ENCODE results near the gene IFNA6. TPM values are rescaled to one million over a fixed set of nuclear protein-coding genes. Genes with fewer than 3 reads are reported as not detected.

IFNA6 gene
- total RNA-seq, 2 experiments from 2014 or later, result not detected

DNA sequence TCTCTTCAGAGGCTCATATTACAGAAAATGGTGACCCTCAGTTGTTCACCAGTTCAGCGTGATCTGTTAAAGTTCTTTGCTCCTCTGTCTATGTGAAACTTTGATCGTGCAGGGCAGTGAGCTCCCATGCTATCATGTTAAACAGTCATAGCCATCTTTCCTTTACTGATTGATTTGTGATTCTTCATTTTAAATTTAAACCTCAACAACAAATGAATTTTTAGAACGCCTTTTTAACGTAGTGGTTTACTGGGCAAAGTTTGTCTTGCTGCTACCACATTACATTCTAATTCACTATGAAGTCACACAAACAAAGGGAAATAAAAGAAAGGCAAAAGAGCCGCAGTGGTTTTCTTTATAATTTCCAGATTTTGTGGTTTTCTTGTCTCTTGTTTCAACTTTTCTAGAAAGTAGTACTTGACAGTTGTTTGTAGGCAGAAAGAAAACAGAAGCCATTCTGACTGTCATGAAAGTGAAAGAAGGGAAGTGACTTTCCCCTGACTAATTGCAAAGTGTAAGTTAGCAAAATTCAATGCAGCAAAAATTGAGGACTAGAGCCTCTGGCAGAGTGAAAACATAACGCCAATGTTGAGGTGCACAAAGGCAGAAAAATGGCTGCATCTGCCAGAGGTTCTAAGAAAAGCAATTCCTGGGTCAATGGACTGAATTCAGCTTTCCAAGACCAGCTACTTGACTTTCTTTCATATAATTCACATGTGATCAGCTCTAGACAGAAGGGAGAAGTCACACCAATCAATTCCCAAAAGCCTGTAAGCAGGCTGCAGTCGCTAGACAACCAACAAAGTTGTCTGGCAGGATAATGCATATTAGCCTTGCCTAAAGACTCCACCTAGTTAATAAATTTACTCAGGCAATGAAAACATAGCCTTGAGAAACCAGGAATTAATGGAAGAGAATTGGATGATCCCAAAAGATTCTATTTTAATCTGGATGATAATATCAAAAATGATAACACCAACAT, 7.1 kb upstream of the IFNA6 start:
- H3K4me1 Mint-ChIP-seq, result peaks cover 16% of the 10 kb centered on the region
- H3K27ac Mint-ChIP-seq, result peak overlapping the region; percentile 55
- H3K4me3 Mint-ChIP-seq, result peak overlapping the region; percentile 43
- peaks cover 3% of the 10 kb centered on the region for H3K9me3 Mint-ChIP-seq
- ChIA-PET CTCF (interaction anchor here (1.1 to 1.5 kb wide), 4 partner anchors 23 to 39 kb away, joined by 3 to 4 read pairs (median 4); no protein-coding TSS in a partner anchor), POLR2A (interaction anchor here (0.7 to 2.2 kb wide), 4 partner anchors 21 to 38 kb away, joined by 3 to 13 read pairs (median 3); no protein-coding TSS in a partner anchor)
- DNase-seq, result no peak
- H3K27me3 Mint-ChIP-seq, result peaks cover 48% of the 10 kb centered on the region
- peaks cover 6% of the 10 kb centered on the region for H3K36me3 Mint-ChIP-seq (ENCODE audit: low read depth)

DNA sequence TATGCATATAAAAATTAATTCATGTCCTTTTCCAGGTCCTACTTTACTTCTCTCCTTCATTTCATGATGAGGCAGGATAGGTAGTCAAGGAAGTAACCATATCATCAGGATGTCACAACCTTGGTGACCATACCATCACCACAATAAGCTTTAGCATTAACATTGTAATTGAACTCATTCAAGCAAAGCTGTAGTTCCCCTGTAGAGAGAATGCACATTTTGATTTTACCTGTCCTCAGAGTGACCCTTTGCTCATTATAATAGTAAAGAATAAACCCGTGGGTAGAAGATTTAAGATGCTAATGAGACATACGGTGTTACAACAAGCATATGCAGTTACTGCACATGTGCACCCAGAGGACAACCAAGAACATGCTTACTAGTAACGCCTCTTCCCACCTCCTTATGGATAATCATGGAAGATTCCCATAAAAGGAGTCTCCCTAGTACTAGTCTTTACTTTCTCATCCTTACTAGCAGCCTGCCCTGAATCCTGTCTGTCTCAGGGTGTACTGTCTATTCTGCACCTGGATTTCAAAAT, 2.2 kb downstream of the IFNA6 start:
- ChIA-PET CTCF (interaction anchor here (1.0 kb wide), 1 partner anchor 14 kb away, joined by 3 read pairs; no protein-coding TSS in a partner anchor), POLR2A (no interaction called here)
- H3K27me3 Mint-ChIP-seq, result peaks cover 53% of the 10 kb centered on the region

DNA sequence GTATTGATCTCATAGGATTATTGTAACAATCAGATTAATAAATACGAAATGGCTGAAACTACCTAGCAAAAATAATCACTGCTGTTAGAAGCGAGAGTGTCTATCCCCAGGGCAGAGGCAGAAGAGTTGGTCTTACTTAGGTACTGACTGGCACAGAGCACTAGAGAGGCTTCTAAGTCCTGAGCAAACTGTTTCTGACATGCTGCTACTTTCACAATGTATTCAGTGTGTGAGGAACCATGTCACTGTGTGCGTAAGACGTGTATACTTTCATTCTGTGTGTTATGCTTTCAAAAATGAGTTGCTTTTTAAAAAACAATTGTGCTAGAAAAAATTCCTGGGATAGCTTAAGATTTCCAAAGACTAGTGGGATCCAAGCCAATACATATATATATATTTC, 10.0 kb downstream of the IFNA6 start:
- ChIA-PET POLR2A (no interaction called here), CTCF (interaction anchor here (1.0 to 1.6 kb wide), 2 partner anchors 22 to 55 kb away, joined by 3 to 7 read pairs; no protein-coding TSS in a partner anchor)
- no peak for DNase-seq
- Mint-ChIP-seq H3K36me3 (ENCODE audit: low read depth) (no peaks in the 10 kb centered on the region), H3K27ac (no peak overlapping the region), H3K4me1 (peaks cover 4% of the 10 kb centered on the region), H3K9me3 (no peaks in the 10 kb centered on the region), H3K27me3 (peaks cover 44% of the 10 kb centered on the region), H3K4me3 (no peak overlapping the region)

More for the DNA sequence above, 2.2 kb downstream of the IFNA6 start:
- DNase-seq, result no peak
- Mint-ChIP-seq H3K27ac (no peak overlapping the region), H3K9me3 (no peaks in the 10 kb centered on the region), H3K4me1 (no peaks in the 10 kb centered on the region), H3K36me3 (ENCODE audit: low read depth) (no peaks in the 10 kb centered on the region), H3K4me3 (no peak overlapping the region)

DNA sequence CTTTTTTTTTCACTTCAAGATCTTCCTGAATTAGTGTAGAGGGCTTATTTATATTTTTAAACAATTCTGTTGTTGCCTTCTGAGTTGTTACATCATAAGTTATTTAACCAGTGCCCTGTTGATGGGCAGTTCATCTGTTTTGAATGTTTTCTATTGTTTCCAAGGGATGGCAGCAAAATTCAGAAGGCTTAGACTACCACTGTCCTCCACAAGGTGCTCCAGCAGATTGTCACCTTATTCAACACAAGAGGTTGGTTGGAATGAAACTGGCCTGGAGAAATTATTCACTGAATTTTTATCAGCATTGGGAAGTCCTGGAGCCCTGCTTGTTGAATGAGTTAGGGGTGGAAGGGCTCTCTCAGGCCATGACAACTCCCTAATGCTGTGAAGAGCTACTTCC, 14.2 kb downstream of the IFNA6 start:
- peaks cover 17% of the 10 kb centered on the region for H3K27me3 Mint-ChIP-seq
- CTCF ChIA-PET, result interaction anchor here (1.5 kb wide), 1 partner anchor 60 kb away, joined by 5 read pairs; no protein-coding TSS in a partner anchor
- H3K4me3 Mint-ChIP-seq, result no peak overlapping the region
- POLR2A ChIA-PET, result no interaction called here
- H3K36me3 Mint-ChIP-seq (ENCODE audit: low read depth), result peaks cover 25% of the 10 kb centered on the region
- peaks cover 37% of the 10 kb centered on the region for H3K4me1 Mint-ChIP-seq
- no peak for DNase-seq
- H3K9me3 Mint-ChIP-seq, result no peaks in the 10 kb centered on the region
- no peak overlapping the region for H3K27ac Mint-ChIP-seq

DNA sequence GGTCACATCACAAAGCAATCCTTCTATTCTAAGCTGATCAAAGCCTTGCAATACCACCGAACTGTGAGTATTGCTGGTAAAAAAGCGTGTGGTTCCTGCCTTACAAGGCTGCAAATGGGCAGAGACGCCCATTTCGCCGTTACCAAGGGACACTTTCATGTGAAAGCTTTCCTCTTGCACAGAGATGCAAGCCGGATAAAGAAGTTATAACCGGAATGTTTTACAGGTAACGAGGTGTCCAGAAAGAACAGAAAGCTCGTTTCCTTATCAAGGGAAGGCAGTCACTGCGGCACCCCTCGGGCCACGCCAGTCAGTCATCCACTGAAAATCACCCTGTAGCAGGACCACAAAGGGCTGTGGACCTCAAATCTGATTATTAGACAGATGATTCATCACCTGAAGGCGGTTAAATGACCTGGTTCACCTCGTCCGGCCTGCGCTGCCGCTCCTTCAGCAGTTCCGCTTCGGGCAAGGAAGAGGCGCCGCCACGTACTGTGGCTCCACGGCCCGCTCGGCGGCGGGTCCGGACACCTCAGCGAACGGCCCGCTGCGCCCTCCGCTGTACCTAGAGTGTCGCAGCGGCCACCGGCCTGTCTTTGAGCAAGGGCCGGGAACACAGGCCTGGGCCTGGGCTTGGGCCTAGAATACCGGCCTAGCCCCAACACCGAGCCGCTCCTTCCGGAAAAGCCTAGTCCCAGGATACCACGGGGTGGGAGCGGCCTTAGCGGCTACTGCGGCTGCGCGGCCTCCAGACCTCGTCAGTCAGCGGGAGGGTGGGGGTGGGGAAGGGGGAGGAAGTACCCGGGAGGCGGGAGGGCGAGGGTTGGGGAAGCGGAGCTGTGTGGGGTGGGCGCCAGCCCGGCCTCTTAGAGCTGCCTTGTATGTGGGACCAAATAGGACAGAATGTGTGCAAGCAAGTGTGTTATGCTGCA, 15.7 kb downstream of the IFNA6 start, which contains the start of gene KLHL9:
TSS of gene KLHL9 (minus strand) at position 704 of the 932 bp plus-strand sequence. CDS start at position 159, 545 bp downstream.
- peaks cover 14% of the 10 kb centered on the region for H3K27me3 Mint-ChIP-seq
- peaks cover 47% of the 10 kb centered on the region for H3K4me1 Mint-ChIP-seq
- peak; percentile 86 for DNase-seq
- CTCF ChIA-PET, result interaction anchor here (0.6 to 4.0 kb wide), 13 partner anchors 8 to 674 kb away, joined by 3 to 39 read pairs (median 3); partner anchors contain the start of gene CDKN2B
- POLR2A ChIA-PET, result interaction anchor here (0.6 to 2.4 kb wide), 14 partner anchors 9 to 460 kb away, joined by 3 to 14 read pairs (median 4); partner anchors contain the start of genes HACD4 and IFNA8
- no peaks in the 10 kb centered on the region for H3K9me3 Mint-ChIP-seq
- peak within 1 kb of the TSS; percentile 85 for H3K4me3 Mint-ChIP-seq
- H3K27ac Mint-ChIP-seq, result peak within 1 kb of the TSS; percentile 85
- peaks cover 33% of the 10 kb centered on the region for H3K36me3 Mint-ChIP-seq (ENCODE audit: low read depth)

DNA sequence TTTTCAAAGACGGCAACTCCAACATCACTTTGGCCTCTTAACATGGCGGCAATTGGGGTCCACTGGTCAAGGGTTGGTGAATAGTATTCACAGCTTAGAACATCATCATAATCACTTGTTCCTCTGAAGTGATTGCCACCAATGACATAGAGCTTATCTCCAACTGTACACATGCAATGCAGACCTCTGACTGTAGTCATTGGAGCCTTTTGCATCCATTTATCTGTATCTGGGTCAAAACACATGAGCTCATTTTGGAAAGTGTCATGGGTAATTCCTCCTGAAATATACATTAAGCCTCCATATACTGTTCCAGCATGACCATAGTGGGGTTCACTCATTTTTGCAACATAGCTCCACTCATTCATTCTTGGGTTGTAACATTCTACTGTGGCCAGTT, 17.5 kb downstream of the IFNA6 start:
- POLR2A ChIA-PET, result interaction anchor here (1.0 to 2.4 kb wide), 3 partner anchors 10 to 24 kb away, joined by 4 to 13 read pairs (median 5); no protein-coding TSS in a partner anchor
- Mint-ChIP-seq H3K27ac (no peak overlapping the region), H3K36me3 (ENCODE audit: low read depth) (peaks cover 34% of the 10 kb centered on the region), H3K4me1 (peaks cover 56% of the 10 kb centered on the region), H3K4me3 (peak overlapping the region; percentile 85), H3K27me3 (peaks cover 5% of the 10 kb centered on the region), H3K9me3 (no peaks in the 10 kb centered on the region)
- DNase-seq, result no peak
- CTCF ChIA-PET, result interaction anchor here (1.7 to 4.0 kb wide), 3 partner anchors 11 to 150 kb away, joined by 3 to 39 read pairs (median 9); no protein-coding TSS in a partner anchor

DNA sequence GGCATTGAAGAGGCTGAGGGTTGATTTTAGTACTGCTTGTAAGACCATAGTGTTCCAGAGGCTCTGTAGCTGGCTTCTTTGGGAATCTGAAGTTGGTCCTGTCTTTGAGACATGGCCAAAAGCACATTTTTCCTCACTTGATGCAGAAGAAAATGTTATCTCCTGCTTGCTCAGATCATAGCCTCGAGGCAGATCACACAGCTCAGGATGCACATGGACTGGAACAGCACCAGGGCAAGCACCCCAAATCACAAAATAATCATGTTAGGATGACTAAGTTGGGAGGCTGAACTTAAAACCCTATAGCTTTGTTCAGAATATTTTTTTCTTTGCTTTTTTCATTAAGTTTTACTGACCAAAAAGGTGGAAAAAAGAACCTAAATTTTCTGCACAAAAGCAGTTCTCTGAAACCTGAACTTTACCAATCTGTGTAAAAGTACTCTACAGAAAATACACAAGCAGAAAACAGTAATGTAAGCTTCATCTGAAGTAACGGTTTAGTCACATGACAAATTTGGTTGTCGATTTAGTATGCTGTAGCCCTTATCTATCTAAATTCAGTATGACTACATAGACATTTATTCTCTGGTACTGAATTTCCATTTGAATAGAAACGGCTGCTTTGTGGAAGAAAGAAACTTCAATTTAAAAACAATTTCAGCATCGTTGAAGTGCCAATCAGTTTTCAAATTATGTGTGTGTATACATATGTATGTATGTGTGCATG, 18.8 kb downstream of the IFNA6 start:
- Mint-ChIP-seq H3K4me3 (peak overlapping the region; percentile 10), H3K9me3 (no peaks in the 10 kb centered on the region), H3K27me3 (peaks cover 2% of the 10 kb centered on the region), H3K4me1 (peaks cover 59% of the 10 kb centered on the region), H3K27ac (no peak overlapping the region), H3K36me3 (ENCODE audit: low read depth) (peaks cover 38% of the 10 kb centered on the region)
- ChIA-PET POLR2A (no interaction called here), CTCF (interaction anchor here (4.0 kb wide), 1 partner anchor 63 kb away, joined by 39 read pairs; no protein-coding TSS in a partner anchor)
- no peak for DNase-seq

DNA sequence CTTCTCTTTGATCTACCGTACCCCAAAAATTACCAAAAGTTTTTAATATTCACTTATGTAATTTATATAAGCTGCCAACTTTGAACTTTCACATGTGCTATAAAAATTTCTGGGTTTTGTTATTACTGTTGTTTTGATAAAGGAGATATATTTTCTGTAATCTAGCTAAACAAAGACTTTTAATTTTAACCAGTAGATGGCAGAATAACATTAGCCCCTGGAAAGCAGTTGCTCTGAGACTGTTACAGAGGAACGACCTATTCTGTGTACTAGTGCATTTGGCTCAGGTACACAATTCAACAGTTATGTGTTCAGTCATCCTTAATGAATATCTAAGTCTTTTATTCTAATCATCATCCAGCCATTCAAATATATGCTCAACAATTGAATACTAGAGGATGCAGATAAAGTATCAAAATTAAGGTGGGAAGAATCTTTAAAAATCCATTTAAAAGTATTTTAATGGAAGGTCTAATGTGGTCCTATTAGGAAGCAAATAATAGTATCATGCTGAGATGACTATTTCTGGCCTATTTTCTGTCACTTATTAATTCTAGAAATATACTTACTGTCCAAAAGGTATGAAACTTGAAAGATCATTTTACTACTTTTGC, 24.1 kb downstream of the IFNA6 start:
- POLR2A ChIA-PET, result interaction anchor here (1.3 to 2.2 kb wide), 2 partner anchors 8 to 70 kb away, joined by 3 to 14 read pairs; partner anchors contain the start of gene KLHL9
- H3K36me3 Mint-ChIP-seq (ENCODE audit: low read depth), result peaks cover 44% of the 10 kb centered on the region

DNA sequence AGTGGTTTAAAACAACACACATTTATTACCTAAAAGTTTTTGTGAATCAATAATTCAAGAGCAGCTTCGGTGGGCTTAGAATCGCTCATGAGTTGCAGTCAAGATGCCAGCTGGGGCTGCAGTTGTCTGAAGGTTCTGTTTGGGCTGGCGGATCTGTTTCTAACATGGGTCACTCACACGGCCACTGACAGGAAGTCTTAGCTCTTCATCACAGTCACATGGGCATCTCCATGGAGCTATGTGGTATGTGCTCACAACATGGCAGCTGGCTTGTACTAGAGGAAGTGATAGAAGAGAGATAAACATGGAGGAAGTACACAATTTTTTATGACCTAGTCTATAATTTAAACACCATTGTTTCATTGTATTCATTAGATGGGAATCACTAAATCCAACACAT, 26.6 kb downstream of the IFNA6 start:
- peaks cover 11% of the 10 kb centered on the region for H3K4me1 Mint-ChIP-seq
- ChIA-PET POLR2A (interaction anchor here (0.8 to 1.7 kb wide), 3 partner anchors 9 to 11 kb away, joined by 3 to 5 read pairs (median 4); partner anchors contain the start of gene KLHL9), CTCF (interaction anchor here (0.8 to 3.5 kb wide), 5 partner anchors 10 to 142 kb away, joined by 4 to 9 read pairs (median 5); no protein-coding TSS in a partner anchor)
- H3K36me3 Mint-ChIP-seq (ENCODE audit: low read depth), result peaks cover 35% of the 10 kb centered on the region
- DNase-seq, result no peak
- no peaks in the 10 kb centered on the region for H3K27me3 Mint-ChIP-seq
- no peak overlapping the region for H3K27ac Mint-ChIP-seq
- no peaks in the 10 kb centered on the region for H3K9me3 Mint-ChIP-seq
- H3K4me3 Mint-ChIP-seq, result no peak overlapping the region

More for the DNA sequence above, 24.1 kb downstream of the IFNA6 start:
- no peaks in the 10 kb centered on the region for H3K27me3 Mint-ChIP-seq
- no peak overlapping the region for H3K4me3 Mint-ChIP-seq
- CTCF ChIA-PET, result interaction anchor here (0.6 to 1.9 kb wide), 33 partner anchors 8 to 461 kb away, joined by 3 to 42 read pairs (median 3); partner anchors contain the start of gene KLHL9
- peaks cover 27% of the 10 kb centered on the region for H3K4me1 Mint-ChIP-seq
- H3K27ac Mint-ChIP-seq, result no peak overlapping the region
- DNase-seq, result no peak
- no peaks in the 10 kb centered on the region for H3K9me3 Mint-ChIP-seq

DNA sequence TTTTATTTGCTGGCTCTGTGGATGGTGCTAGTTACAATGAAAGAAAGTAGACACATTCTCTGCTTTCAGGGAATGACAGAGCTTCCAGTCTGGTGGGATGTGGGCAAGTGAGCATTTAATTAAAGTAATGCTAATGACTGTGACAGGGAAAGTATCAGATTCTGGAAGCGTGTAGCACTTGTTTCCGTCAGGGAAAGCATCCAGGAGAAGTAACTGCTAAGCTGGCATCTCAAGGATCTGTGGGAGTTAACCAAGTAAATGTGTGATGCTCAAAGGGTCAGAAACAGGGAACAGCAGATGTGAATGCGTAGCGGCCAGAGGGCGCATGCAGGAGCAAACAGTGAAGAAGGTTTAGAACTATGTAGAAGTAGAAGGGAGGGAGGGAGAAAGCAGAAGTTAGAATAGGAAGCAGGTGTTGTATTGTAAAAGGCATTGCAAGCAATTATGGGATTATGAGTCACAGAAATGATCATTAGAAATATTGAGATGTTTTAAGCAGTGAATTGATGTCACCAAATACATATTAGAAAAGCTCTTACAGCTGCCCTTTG, 27.7 kb downstream of the IFNA6 start:
- Mint-ChIP-seq H3K27me3 (no peaks in the 10 kb centered on the region), H3K4me3 (no peak overlapping the region), H3K9me3 (no peaks in the 10 kb centered on the region), H3K27ac (no peak overlapping the region), H3K4me1 (peaks cover 7% of the 10 kb centered on the region), H3K36me3 (ENCODE audit: low read depth) (peaks cover 35% of the 10 kb centered on the region)
- ChIA-PET POLR2A (interaction anchor here (1.1 to 1.7 kb wide), 2 partner anchors 10 to 12 kb away, joined by 4 to 5 read pairs; no protein-coding TSS in a partner anchor), CTCF (interaction anchor here (1.4 to 5.5 kb wide), 4 partner anchors 11 to 132 kb away, joined by 4 to 45 read pairs (median 7); no protein-coding TSS in a partner anchor)
- DNase-seq, result no peak
